Hematopoietic multipotent progenitor cell treated with erythropoietin and hydrocortisone succinate and interleukin-3 and kit ligand, for 17 days (in vitro differentiated cells): Measurements from ENCODE around the gene NAA60.
A peak's percentile ranks its signal among the peaks of the same experiment; 100 is the strongest.
"Not testable (repeated sequence)": the region's sequence is repeated elsewhere in the genome, so short reads cannot be mapped to it uniquely, and the experiment has no call there.

Source experiments
- DNase-seq: peaks from one replicate; pipeline ENCODE4 v3.0.0-alpha.2; 2015; ENCODE audit warnings: low spot score

Gene NAA60

GRCh38 chr16:3465301-3465700, 21.8 kb downstream of the NAA60 start:
- no peak for DNase-seq

DNA sequence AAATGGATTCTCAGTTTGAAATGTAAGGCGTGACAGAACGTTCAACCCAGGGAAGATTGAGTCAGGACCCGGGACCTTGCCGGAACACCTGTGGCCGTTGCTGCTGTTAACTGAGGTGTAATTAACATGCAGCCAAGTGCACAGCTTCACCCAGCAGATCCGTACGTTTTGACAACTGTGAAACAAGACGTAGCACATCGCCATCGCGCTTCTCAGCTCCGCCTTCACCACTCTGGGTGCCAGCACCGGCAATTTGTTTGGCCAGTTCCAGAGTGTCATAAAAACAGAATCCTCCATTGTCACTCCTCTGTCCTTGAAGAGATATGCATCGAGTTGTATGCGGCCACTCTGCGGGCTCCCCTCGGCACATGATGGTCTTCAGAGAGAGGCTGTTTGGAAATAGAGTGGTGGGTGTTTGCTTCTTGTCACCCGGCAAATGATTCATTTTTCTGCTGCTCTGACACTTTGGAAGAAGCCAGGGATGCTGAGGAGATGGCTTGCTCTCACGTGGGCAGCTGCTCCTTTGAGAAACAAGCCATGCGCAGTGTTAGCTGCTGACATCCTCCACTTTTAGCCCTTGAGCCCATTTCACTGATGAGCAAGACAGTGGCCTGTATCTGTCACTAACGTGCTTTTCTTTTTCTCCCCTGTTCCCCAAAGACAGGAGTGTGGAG, 22.6 kb downstream of the NAA60 start:
- no peak for DNase-seq

DNA sequence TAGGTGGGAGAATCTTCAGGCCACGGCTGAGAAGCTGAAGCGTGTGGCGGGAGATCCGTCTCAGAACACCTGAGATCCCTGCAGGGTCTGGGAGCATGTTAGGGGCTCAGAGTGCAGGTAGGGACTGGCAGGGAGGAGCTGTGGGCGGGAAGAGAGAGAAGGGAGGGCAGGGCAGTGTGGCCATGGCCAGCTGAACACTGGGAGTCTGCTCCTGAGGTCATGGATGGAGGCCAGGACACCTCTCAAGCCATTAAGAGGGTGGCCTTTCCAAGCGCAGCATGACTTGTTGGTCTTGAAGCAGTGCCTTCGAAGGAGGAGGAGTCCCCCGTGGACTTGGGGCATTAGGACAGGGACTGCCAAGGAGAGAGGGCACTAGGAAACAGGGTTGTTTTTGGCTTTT, 23.7 kb downstream of the NAA60 start:
- DNase-seq, result no peak

DNA sequence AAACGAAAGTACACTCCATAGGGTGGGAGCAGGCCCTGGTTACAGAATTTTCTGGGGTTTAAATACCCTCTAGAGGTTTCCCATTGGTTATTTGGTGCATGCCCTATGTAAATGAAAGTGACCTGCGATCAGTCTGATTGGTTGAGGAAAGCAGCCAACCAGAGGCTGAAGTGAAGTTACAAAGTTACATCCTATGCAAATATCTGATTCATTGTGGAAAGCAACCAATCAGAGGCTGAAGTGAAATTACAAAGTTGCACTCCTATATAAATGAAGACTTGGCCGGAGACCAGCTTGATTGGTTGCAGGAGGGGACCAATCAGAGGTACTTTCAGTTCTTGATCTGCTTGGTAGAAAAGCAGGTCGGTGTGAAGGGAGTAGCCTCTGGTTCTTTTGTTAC, 24.4 kb downstream of the NAA60 start:
- no peak for DNase-seq

DNA sequence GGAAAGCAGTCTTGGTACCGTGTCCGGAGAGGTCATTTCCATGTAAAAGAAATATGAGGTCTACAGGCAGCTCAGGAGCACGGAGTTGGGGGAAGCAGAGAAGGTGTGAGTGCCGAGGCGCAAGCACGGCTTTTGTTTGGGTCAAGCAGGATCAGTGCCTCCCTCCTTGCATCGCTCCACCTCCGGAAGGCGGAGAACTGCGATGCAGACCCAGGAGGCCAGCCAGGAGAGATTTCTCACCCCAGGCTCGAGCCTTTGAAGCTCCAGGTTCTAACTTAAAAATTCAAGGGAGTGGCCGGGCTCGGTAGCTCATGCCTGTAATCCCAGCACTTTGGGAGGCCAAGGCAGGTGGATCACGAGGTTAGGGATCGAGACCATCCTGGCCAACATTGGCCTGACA, 25.0 kb downstream of the NAA60 start:
- DNase-seq, result no peak

- no peak for DNase-seq
These were observed 26.3 kb downstream of the NAA60 start for GRCh38 chr16:3469736-3470135.

DNA sequence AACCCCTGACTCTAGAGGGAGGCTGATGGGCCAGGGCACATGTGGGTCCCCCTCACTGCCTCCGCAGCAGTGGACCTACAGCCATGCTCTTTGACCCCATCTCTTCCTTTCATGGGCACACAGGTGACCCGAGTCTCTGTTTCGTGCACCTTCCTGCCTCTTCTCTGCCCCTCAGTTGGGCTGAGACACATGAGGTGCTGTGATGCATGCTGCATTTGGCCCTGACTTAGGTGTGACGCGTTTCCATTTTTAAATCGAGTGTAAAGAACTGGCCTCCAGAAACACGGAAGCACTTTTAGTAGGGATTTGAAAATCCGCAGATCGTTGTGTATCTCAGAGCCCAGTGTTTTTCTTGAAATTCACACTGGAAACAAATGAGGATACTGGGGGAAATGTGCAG, 27.2 kb downstream of the NAA60 start:
- no peak for DNase-seq

DNA sequence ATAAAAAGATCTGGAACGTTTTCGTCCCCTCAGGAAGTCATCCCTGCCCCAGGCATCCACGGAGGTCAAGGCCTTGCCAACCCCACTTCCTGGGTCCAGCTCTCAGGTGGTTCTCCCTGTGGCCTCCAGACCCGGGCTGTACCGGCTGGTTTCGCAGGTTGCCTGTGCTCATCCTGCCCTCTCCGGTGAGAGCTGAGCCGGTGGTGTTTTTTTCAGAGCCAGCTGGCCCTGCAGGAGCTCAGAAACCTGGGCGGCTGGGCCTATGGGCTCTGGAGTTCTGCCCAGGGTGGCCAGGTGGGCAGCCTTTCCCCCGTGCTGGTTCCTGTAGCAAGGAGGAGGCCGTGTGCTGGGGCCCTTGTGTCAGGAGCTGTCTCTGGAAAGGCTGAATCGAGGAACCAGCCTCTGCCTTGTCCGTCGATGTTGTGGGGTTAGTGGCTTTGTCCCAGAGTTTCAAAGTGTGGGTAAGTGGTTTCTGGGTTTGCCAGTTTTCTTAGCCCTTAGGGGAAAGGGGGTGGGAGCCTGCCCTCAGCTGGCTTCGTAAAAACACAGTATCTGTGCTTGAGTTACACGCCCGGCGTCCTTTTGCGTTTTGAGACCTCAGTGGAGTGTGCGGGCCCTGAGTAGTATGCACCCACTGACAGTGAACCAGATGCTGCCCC, 28.2 kb downstream of the NAA60 start:
- DNase-seq, result no peak

- DNase-seq, result no peak
These were observed 29.6 kb downstream of the NAA60 start for GRCh38 chr16:3472878-3473595.

DNA sequence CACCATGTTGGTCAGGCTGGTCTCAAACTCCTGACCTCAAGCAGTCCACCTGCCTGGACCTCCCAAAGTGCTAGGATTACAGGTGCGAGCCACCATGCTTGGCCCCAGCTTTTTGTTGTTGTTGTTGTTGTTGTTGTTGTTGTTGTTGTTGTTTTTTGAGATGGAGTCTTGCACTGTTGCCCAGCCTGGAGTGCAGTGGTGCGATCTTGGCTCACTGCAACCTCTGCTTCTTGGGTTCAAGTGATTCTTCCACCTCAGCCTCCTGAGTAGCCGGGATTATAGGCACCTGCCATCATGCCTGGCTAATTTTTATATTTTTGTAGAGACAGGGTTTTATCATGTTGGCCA, 30.1 kb downstream of the NAA60 start:
- DNase-seq, result not testable (repeated sequence)

DNA sequence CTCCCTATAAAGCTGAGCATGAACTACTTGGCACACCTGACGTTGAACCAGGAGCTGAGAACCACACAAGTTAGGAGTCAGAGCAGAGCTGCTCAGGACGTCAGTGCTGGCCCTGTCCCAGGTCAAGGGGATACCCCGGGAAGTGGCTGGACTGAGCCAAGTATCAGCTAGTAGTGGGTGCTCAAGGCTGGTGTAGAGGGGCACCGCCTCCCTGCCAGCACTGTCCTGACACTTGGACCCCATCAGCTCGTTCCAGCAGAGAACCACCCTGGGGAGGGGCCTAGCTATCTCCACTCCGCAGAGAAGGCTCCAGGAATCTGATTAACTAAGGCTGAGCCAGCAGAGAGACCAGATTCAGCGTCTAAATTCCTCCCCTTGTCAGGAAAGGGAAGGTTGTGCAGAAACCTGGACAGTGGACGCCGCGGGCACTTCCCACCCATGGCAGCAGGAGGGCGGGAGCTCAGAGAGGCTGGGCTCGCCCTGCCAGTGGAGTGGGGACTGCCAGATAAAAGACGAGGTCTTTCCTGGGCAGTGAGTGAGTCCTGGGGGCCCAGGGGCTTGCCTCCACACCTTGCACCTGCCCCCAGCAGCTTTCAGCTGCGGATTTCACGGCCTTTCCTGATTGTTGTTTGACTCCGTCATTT, 30.8 kb downstream of the NAA60 start:
- peak; percentile 61 for DNase-seq

DNA sequence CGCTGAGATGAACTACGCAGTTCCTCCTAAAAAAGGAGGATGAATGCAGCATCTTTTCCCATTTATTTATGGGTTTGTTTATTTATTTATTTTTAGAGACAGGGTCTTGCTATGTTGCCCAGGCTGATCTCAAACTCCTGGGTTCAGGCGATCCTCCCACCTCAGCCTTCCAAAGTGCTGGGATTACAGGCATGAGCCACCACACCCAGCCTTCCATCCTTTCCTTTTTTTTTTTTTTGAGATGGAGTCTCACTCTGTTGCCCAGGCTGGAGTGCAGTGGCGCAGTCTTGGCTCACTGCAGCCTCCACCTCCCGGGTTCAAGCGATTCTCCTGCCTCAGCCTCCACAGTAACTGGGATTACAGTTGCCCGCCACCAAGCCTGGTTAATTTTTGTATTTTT, 31.4 kb downstream of the NAA60 start:
- not testable (repeated sequence) for DNase-seq

GRCh38 chr16:3475604-3476375, 32.3 kb downstream of the NAA60 start:
- no peak for DNase-seq

GRCh38 chr16:3476409-3476808, 32.9 kb downstream of the NAA60 start:
- no peak for DNase-seq

GRCh38 chr16:3478242-3478925, 34.9 kb downstream of the NAA60 start:
- DNase-seq, result no peak

- no peak for DNase-seq
These were observed 36.3 kb downstream of the NAA60 start for GRCh38 chr16:3479654-3480216.

DNA sequence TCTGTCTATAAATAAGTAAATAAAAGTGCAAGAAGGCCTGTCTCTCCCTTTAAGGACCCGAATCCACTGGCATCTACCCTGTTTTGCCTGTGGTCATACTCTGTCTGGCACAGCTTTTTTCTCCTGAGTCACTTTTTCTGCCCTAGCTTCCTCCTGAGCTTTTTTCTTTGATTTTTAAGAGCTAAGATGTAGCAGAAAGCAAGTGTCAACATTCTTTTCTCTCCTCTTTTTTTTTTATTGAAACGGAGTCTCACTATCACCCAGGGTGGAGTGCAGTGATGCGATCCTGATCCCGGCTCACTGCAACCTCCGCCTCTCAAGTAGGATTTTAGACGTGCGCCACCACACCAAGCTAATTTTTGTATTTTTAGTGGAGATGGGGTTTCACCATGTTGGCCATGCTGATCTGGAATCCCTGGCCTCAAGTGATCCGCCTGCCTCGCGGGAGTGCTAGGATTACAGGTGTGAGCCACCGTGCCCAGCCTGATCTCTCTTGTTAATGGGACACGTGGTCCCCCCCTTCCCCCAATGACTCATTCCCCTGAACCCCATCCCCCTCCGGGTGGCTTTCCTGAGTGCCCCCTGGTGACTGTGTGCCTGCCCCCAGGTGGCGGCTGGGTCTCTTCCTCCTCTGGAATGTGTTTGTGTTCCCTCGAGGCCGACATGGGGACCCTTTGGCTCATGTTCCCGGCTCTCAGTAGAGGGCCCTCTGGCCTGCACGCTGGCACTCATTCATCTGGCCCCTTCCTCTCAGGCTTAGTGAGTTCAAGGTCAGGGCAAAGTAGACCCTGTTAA, 37.6 kb downstream of the NAA60 start:
- DNase-seq, result no peak

DNA sequence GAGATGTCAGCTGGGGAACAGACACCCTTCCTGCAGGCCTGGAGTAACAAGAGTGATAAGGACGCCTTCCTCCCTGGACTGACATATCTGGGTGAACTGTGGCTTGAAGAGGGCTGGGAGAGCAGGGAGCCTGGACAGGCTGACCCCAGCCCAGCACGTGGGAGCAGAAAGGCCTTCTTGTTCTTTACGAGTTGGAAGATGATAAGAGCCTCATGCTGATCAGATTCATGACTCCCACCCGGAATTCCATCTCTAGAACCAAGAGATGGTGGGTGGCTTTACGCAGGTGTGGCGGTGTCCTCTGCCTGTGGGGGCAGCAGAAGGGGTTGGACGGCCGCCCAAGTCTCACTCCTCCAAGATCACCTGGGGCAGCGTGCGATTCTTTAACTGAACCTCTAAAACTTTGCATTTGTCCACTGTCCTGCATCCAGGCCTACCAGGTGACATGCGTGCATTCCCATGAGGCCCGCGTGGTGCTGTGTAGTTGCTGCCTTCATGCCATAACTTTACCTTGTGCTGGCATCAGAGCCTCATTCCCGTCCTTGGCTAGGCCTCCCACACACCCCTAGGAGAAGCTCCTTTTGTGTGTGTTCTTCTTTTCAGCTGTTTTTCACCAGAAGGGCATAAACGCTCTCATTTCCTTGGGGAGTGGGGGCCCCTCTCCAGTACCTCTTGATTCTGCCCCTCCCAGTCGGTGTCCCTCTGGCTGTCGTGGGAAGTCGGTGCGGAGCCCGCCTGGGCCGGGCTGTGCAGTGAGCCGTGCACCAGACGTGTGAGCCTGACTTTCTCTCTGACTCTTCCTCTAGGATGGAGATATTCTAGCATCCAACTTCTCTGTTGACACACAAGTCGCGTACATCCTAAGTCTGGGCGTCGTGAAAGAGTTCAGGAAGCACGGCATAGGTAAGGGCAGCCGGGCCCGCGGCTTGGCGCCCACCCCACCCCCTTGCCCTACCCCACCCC, 38.5 kb downstream of the NAA60 start:
- no peak for DNase-seq

DNA sequence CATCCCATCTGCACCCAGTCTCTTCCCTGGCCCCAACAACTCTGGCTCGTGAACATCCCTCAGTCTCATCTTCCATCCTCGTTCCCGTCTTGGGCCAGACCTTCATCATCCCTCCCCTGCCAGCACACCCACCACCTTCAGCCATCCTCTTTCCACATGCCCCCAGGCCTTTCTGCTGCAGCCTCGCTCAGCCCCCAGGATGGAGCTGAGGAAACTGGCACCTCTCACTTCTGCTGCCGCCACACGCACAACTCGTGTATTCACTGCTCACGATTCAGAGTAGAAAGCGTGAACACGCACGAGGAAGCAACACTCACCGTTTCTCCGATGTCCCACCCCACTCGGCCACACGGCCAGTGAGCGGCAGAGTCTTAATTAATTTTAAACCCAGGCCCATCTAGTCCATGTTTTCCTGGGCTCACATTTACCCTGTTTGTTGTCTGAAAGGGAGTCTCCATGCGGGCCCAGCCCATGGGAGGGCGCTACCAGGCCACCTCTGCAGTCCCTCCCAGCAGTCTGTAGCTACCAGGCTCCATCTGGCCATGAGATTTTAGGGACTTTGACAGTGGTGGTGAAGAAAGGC, 39.3 kb downstream of the NAA60 start:
- DNase-seq, result no peak
